Neural progenitor cell (in vitro differentiated cells): ENCODE data around the gene TOMM70.

Source experiments
- EZH2 ChIP-seq: fragments of 200-600 bp; sonication (generic); IDR thresholded peaks from 2 replicates; pipeline ENCODE4 v1.6.1; 2017; ENCODE audit warnings: antibody characterized with exemption, mild to moderate bottlenecking, moderate library complexity
- EZH2phosphoT487 ChIP-seq: fragments of 200-600 bp; sonication (generic); IDR thresholded peaks from 2 replicates; pipeline ENCODE4 v1.6.1; 2017; ENCODE audit warnings: antibody characterized with exemption
- TF ChIP-seq, protein P1 (sequence below): fragments of 200-600 bp; sonication (generic); IDR thresholded peaks from 2 replicates; pipeline ENCODE4 v1.5.1; 2017; ENCODE audit warnings: antibody characterized with exemption, mild to moderate bottlenecking

DNA sequence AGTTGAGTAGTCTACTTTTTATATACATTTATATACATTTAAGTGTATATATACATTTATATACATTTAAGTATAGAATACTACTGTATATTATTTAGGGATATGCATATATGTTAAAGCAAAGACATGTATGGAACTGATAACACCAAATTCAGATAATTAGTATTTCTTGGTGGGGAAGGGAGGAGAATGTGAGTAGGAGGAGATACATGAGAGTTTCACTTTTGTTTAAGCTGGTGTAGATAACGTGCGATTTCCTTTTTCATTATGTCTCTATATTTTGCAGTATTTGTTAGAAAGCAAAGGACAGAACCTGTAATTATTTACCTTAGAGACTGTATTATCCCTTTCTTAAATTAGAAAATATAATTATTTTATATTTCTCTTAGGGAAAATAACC is 83.0 kb downstream of the TOMM70 start:
- TF ChIP-seq, protein P1, sequence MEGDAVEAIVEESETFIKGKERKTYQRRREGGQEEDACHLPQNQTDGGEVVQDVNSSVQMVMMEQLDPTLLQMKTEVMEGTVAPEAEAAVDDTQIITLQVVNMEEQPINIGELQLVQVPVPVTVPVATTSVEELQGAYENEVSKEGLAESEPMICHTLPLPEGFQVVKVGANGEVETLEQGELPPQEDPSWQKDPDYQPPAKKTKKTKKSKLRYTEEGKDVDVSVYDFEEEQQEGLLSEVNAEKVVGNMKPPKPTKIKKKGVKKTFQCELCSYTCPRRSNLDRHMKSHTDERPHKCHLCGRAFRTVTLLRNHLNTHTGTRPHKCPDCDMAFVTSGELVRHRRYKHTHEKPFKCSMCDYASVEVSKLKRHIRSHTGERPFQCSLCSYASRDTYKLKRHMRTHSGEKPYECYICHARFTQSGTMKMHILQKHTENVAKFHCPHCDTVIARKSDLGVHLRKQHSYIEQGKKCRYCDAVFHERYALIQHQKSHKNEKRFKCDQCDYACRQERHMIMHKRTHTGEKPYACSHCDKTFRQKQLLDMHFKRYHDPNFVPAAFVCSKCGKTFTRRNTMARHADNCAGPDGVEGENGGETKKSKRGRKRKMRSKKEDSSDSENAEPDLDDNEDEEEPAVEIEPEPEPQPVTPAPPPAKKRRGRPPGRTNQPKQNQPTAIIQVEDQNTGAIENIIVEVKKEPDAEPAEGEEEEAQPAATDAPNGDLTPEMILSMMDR = no peak
- TF ChIP-seq EZH2phosphoT487 (no peak), EZH2 (no peak)
